OCI-LY7 (cell line): ENCODE measurements around the gene DMAC2. TPM values are rescaled to one million over a fixed set of nuclear protein-coding genes. Genes with fewer than 3 reads are reported as not detected.
A peak's percentile ranks its signal among the peaks of the same experiment; 100 is the strongest.

Source experiments
- BruUV-seq: library from RNA; stranded (reverse); fragments of 400-500 nt; replicated peaks from 2 replicates; lab custom pipeline; 2021; lab: Mats Ljungman, UMichigan
- CTCF ChIA-PET: fragments of 300-600 bp; sonication (Branson Sonifier 250); formaldehyde crosslinking; loops from one replicate; lab custom pipeline; 2022; ENCODE audit warnings: antibody characterized with exemption; ENCODE audit not compliant: unreplicated experiment; lab: Charles Lee
- POLR2A ChIA-PET: fragments of 300-600 bp; sonication (Branson Sonifier 250); formaldehyde crosslinking; loops from one replicate; lab custom pipeline; 2022; ENCODE audit warnings: antibody characterized with exemption; lab: Charles Lee
- DNase-seq: peaks from one replicate; pipeline ENCODE4 v3.0.0-alpha.2; 2015; ENCODE audit warnings: low spot score
- H2AFZ ChIP-seq: fragments of 200-600 bp; sonication (generic), shearing (Covaris generic); 2 replicates; pipeline ENCODE4 v1.6.1; 2014; ENCODE audit warnings: mild to moderate bottlenecking, antibody characterized with exemption, low read length, moderate library complexity
- H3K27ac ChIP-seq: fragments of 200-600 bp; sonication (generic); 2 replicates; pipeline ENCODE4 v1.5.1; 2014; ENCODE audit warnings: mixed run types, low read depth, mild to moderate bottlenecking, moderate library complexity, low read length, inconsistent platforms; ENCODE audit not compliant: poor library complexity, severe bottlenecking
- H3K36me3 ChIP-seq: fragments of 200-600 bp; sonication (generic); 2 replicates; pipeline ENCODE4 v1.6.1; 2014; ENCODE audit warnings: mild to moderate bottlenecking, antibody characterized with exemption, low read length, moderate library complexity, mixed read lengths; ENCODE audit not compliant: insufficient read depth
- H3K4me1 ChIP-seq: fragments of 200-600 bp; sonication (generic); 2 replicates; pipeline ENCODE4 v1.5.1; 2014; ENCODE audit warnings: mild to moderate bottlenecking, low read length; ENCODE audit not compliant: insufficient read depth, poor library complexity, severe bottlenecking
- H3K4me2 ChIP-seq: fragments of 200-600 bp; sonication (generic); 2 replicates; pipeline ENCODE4 v1.6.1; 2014; ENCODE audit warnings: mild to moderate bottlenecking, low read length
- H3K4me3 ChIP-seq: fragments of 200-600 bp; sonication (generic); 2 replicates; pipeline ENCODE4 v1.5.1; 2014; ENCODE audit warnings: mild to moderate bottlenecking, low read depth, low read length; ENCODE audit not compliant: poor library complexity, severe bottlenecking
- H3K79me2 ChIP-seq: fragments of 200-600 bp; sonication (generic); 2 replicates; pipeline ENCODE4 v1.6.1; 2016; ENCODE audit warnings: low read depth, mild to moderate bottlenecking, low read length, moderate library complexity, mixed read lengths; ENCODE audit not compliant: insufficient read depth
- H3K9me2 ChIP-seq: fragments of 200-600 bp; sonication (generic); 2 replicates; pipeline ENCODE4 v1.6.1; 2016; ENCODE audit warnings: mild to moderate bottlenecking, low read length, mixed read lengths; ENCODE audit not compliant: insufficient read depth
- H3K9me3 ChIP-seq: fragments of 200-600 bp; sonication (generic); 2 replicates; pipeline ENCODE4 v1.6.1; 2014; ENCODE audit warnings: mild to moderate bottlenecking, mixed run types, low read length, mixed read lengths
- H4K20me1 ChIP-seq: fragments of 200-600 bp; sonication (generic); 2 replicates; pipeline ENCODE4 v1.6.1; 2014; ENCODE audit warnings: mild to moderate bottlenecking, antibody characterized with exemption, low read length, moderate library complexity, mixed read lengths; ENCODE audit not compliant: insufficient read depth
- CTCF ChIP-seq: fragments of 200-600 bp; sonication (generic); conservative IDR thresholded peaks from 2 replicates; pipeline ENCODE4 v1.5.1; 2014; ENCODE audit warnings: mild to moderate bottlenecking, antibody characterized with exemption, low read length, moderate library complexity, mixed read lengths
- EZH2phosphoT487 ChIP-seq: fragments of 200-600 bp; sonication (generic); IDR thresholded peaks from 2 replicates; pipeline ENCODE4 v1.6.1; 2018; ENCODE audit warnings: low read depth, borderline replicate concordance, mild to moderate bottlenecking, mixed run types, antibody characterized with exemption, low read length, moderate library complexity, mixed read lengths
- intact Hi-C: fragments of 100-400 bp; cut with micrococcal nuclease; formaldehyde crosslinking; loops from one replicate; pipeline ENCODE4 v1.10.0; 2022; ENCODE audit not compliant: unreplicated experiment
- total RNA-seq, 2 experiments: library from RNA; depleted of rRNA in 1 of 2; stranded (reverse); fragments of >200 nt in 1 of 2; shearing (Covaris generic) in 1 of 2; gene quantifications; 2 replicates each; pipeline ENCODE4 v1.2.3, GENCODE V29; 2014 to 2022

Gene DMAC2
- total RNA-seq, 2 experiments from 2014 or later, result 30.6 to 41.6 TPM

DNA sequence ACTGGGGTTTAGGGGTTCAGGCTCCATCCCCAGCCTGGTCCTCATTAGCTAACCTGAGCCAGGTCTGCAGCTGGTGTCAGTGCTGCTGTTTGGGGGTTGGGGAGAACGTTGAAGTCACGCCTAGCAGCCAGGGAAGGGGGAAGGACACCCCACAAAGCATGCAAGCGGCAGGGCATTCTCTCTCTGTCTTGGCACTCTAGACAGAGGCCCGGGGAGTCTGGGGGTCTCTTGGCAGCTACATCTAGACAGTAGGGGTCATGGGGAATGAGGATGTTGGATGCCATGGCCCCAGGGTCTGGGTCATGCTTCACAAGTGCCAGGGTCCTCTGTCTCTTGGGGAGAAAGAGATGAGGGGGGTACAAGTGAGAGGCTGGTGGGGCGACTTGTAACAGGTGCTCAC is 5.9 kb upstream of the DMAC2 start:
- Histone ChIP-seq H3K79me2 (no peaks in the 10 kb centered on the region), H3K27ac (no peak overlapping the region), H4K20me1 (no peaks in the 10 kb centered on the region), H3K9me2 (no peaks in the 10 kb centered on the region), H3K36me3 (no peaks in the 10 kb centered on the region), H3K4me3 (no peak overlapping the region), H3K4me2 (no peak overlapping the region), H2AFZ (no peak overlapping the region), H3K9me3 (no peaks in the 10 kb centered on the region), H3K4me1 (peaks cover 27% of the 10 kb centered on the region)
- CTCF ChIA-PET, result no interaction called here
- POLR2A ChIA-PET, result no interaction called here
- intact Hi-C loops, result no loop called here
- no peak for TF ChIP-seq CTCF
- TF ChIP-seq EZH2phosphoT487, result no peak
- no peak for DNase-seq
- no TSS peak for BruUV-seq

GRCh38 chr19:41443813-41444455 is 4.2 kb upstream of the DMAC2 start:
- Histone ChIP-seq H3K79me2 (peaks cover 4% of the 10 kb centered on the region; the same call in 1 of the 2 replicates), H3K4me2 (no peak overlapping the region), H3K4me3 (no peak overlapping the region), H2AFZ (0 out of 2 replicates have a peak overlapping the region, but pooled peaks have one; percentile 40), H3K4me1 (peaks cover 22% of the 10 kb centered on the region), H3K9me3 (no peaks in the 10 kb centered on the region), H4K20me1 (no peaks in the 10 kb centered on the region), H3K27ac (no peak overlapping the region), H3K9me2 (no peaks in the 10 kb centered on the region), H3K36me3 (no peaks in the 10 kb centered on the region)
- ChIA-PET POLR2A (interaction anchor here (0.6 kb wide), 1 partner anchor 24 kb away, joined by 3 read pairs; no protein-coding TSS in a partner anchor), CTCF (no interaction called here)
- DNase-seq, result no peak
- intact Hi-C loops, result loop anchor here (5.0 kb wide), 1 partner anchor 182 kb away; the partner anchor contains the start of gene HNRNPUL1
- no TSS peak for BruUV-seq
- no peak for TF ChIP-seq CTCF
- no peak for TF ChIP-seq EZH2phosphoT487
